GM18873 (cell line): ENCODE measurements around the gene CRYBB2.
"Not testable (repeated sequence)": the region's sequence is repeated elsewhere in the genome, so short reads cannot be mapped to it uniquely, and the experiment has no call there.

Experiments
- ATAC-seq: cut with Tn5 transposase; IDR thresholded peaks from one replicate; pipeline ENCODE4 v1.9.1; 2021; ENCODE audit warnings: mild to moderate bottlenecking, moderate library complexity, moderate number of reproducible peaks; ENCODE audit not compliant: unreplicated experiment, low FRiP score

CRYBB2 gene

GRCh38 chr22:25230760-25231159 is 11.3 kb downstream of the CRYBB2 start:
- not testable (repeated sequence) for ATAC-seq

GRCh38 chr22:25232301-25232700 is 12.9 kb downstream of the CRYBB2 start:
- no peak for ATAC-seq

GRCh38 chr22:25233706-25234105 is 14.3 kb downstream of the CRYBB2 start:
- not testable (repeated sequence) for ATAC-seq

- ATAC-seq, result no peak
Measured at GRCh38 chr22:25235547-25236290, 16.3 kb downstream of the CRYBB2 start.

GRCh38 chr22:25236417-25236816 is 17.0 kb downstream of the CRYBB2 start:
- no peak for ATAC-seq

GRCh38 chr22:25237503-25237902 is 18.1 kb downstream of the CRYBB2 start:
- no peak for ATAC-seq

GRCh38 chr22:25238058-25238457 is 18.6 kb downstream of the CRYBB2 start:
- ATAC-seq, result not testable (repeated sequence)

- ATAC-seq, result not testable (repeated sequence)
Measured at GRCh38 chr22:25255169-25255568, 35.7 kb downstream of the CRYBB2 start.

GRCh38 chr22:25267567-25267966 is 48.1 kb downstream of the CRYBB2 start:
- ATAC-seq, result not testable (repeated sequence)

- not testable (repeated sequence) for ATAC-seq
Measured at GRCh38 chr22:25268902-25269301, 49.5 kb downstream of the CRYBB2 start.

GRCh38 chr22:25270061-25270460 is 50.6 kb downstream of the CRYBB2 start:
- ATAC-seq, result not testable (repeated sequence)

GRCh38 chr22:25273231-25273630 is 53.8 kb downstream of the CRYBB2 start:
- ATAC-seq, result not testable (repeated sequence)

- not testable (repeated sequence) for ATAC-seq
Measured at GRCh38 chr22:25273928-25274327, 54.5 kb downstream of the CRYBB2 start.

- ATAC-seq, result not testable (repeated sequence)
Measured at GRCh38 chr22:25280118-25280517, 60.7 kb downstream of the CRYBB2 start.
